MM.1S (cell line): ENCODE data around the gene GALNT4.

Experiments
- DNase-seq: peaks from one replicate; pipeline ENCODE4 v3.0.0-alpha.2; 2015
- H2AFZ ChIP-seq: fragments of 300-600 bp; sonication (generic); 2 replicates; pipeline ENCODE4 v1.6.0; 2016; ENCODE audit warnings: antibody characterized with exemption, low read length
- H3F3A ChIP-seq: fragments of 300-600 bp; sonication (generic); 2 replicates; pipeline ENCODE4 v1.6.1; 2016; ENCODE audit warnings: mild to moderate bottlenecking, antibody characterized with exemption, low read length, moderate library complexity, mixed read lengths; ENCODE audit not compliant: insufficient read depth
- H3K27ac ChIP-seq: fragments of 300-600 bp; sonication (generic); 2 replicates; pipeline ENCODE4 v1.5.1; 2016; ENCODE audit warnings: mild to moderate bottlenecking, low read length
- H3K27me3 ChIP-seq: fragments of 300-600 bp; sonication (generic); replicated peaks from 2 replicates; pipeline ENCODE4 v1.6.0; 2016; ENCODE audit warnings: low read length; ENCODE audit not compliant: insufficient read depth
- H3K36me3 ChIP-seq: fragments of 300-600 bp; sonication (generic); replicated peaks from 2 replicates; pipeline ENCODE4 v1.6.1; 2016; ENCODE audit warnings: mild to moderate bottlenecking, low read length, mixed read lengths; ENCODE audit not compliant: insufficient read depth
- H3K4me1 ChIP-seq: fragments of 300-600 bp; sonication (generic); 2 replicates; pipeline ENCODE4 v1.6.1; 2016; ENCODE audit warnings: low read length, mixed read lengths
- H3K4me2 ChIP-seq: fragments of 300-600 bp; sonication (generic); 2 replicates; pipeline ENCODE4 v1.6.0; 2016; ENCODE audit warnings: low read depth, low read length
- H3K4me3 ChIP-seq: fragments of 300-600 bp; sonication (generic); 2 replicates; pipeline ENCODE4 v1.5.1; 2016; ENCODE audit warnings: low read length, mixed read lengths
- H3K79me2 ChIP-seq: fragments of 300-600 bp; sonication (generic); 2 replicates; pipeline ENCODE4 v1.6.1; 2016; ENCODE audit warnings: mixed run types, low read length, mixed read lengths
- H3K9ac ChIP-seq: fragments of 300-600 bp; sonication (generic); 2 replicates; pipeline ENCODE4 v1.6.1; 2016; ENCODE audit warnings: low read length, mixed read lengths
- H3K9me2 ChIP-seq: fragments of 300-600 bp; sonication (generic); replicated peaks from 2 replicates; pipeline ENCODE4 v1.6.1; 2016; ENCODE audit warnings: mild to moderate bottlenecking, low read length, mixed read lengths; ENCODE audit not compliant: insufficient read depth
- H3K9me3 ChIP-seq: fragments of 300-600 bp; sonication (generic); replicated peaks from 2 replicates; pipeline ENCODE4 v1.6.1; 2016; ENCODE audit warnings: mild to moderate bottlenecking, low read length, mixed read lengths; ENCODE audit not compliant: insufficient read depth
- H4K20me1 ChIP-seq: fragments of 300-600 bp; sonication (generic); 2 replicates; pipeline ENCODE4 v1.6.1; 2016; ENCODE audit warnings: mild to moderate bottlenecking, low read length, moderate library complexity, mixed read lengths; ENCODE audit not compliant: insufficient read depth
- CTCF ChIP-seq: fragments of 300-600 bp; sonication (generic); IDR thresholded peaks from 2 replicates; pipeline ENCODE4 v1.5.1; 2016; ENCODE audit warnings: antibody characterized with exemption, low read length, mixed read lengths
- EZH2 ChIP-seq: fragments of 300-600 bp; sonication (generic); optimal IDR thresholded peaks from 2 replicates; pipeline ENCODE3; 2017; ENCODE audit warnings: low read depth, mild to moderate bottlenecking, antibody characterized with exemption, low read length, mixed read lengths
- EZH2phosphoT487 ChIP-seq: fragments of 300-600 bp; sonication (generic); IDR thresholded peaks from 2 replicates; pipeline ENCODE4 v1.6.1; 2018; ENCODE audit warnings: antibody characterized with exemption, low read length

Gene GALNT4

GRCh38 chr12:89504560-89505346 is 19.8 kb downstream of the GALNT4 start:
- no peaks in the 10 kb centered on the region for H3F3A ChIP-seq
- no peaks in the 10 kb centered on the region for H3K36me3 ChIP-seq
- no peaks in the 10 kb centered on the region for H3K27me3 ChIP-seq
- no peaks in the 10 kb centered on the region for H3K4me1 ChIP-seq
- DNase-seq: no peak
- H3K27ac ChIP-seq: no peak overlapping the region
- H3K4me2 ChIP-seq: no peak overlapping the region
- no peaks in the 10 kb centered on the region for H4K20me1 ChIP-seq
- H3K4me3 ChIP-seq: no peak overlapping the region
- H3K79me2 ChIP-seq: peaks cover 15% of the 10 kb centered on the region
- no peak overlapping the region for H2AFZ ChIP-seq
- H3K9me3 ChIP-seq: no peaks in the 10 kb centered on the region
- TF ChIP-seq EZH2 (no peak), EZH2phosphoT487 (no peak), CTCF (no peak)
- H3K9ac ChIP-seq: no peak overlapping the region
- no peaks in the 10 kb centered on the region for H3K9me2 ChIP-seq

GRCh38 chr12:89501793-89502192 is 22.8 kb downstream of the GALNT4 start:
- TF ChIP-seq EZH2 (no peak), EZH2phosphoT487 (no peak), CTCF (no peak)
- H2AFZ ChIP-seq: no peak overlapping the region
- no peak overlapping the region for H3K9ac ChIP-seq
- no peaks in the 10 kb centered on the region for H3F3A ChIP-seq
- no peaks in the 10 kb centered on the region for H4K20me1 ChIP-seq
- no peaks in the 10 kb centered on the region for H3K9me2 ChIP-seq
- DNase-seq: no peak
- peaks cover 22% of the 10 kb centered on the region for H3K79me2 ChIP-seq
- H3K27me3 ChIP-seq: no peaks in the 10 kb centered on the region
- no peaks in the 10 kb centered on the region for H3K36me3 ChIP-seq
- H3K4me3 ChIP-seq: no peak overlapping the region
- no peaks in the 10 kb centered on the region for H3K4me1 ChIP-seq
- no peaks in the 10 kb centered on the region for H3K9me3 ChIP-seq
- no peak overlapping the region for H3K27ac ChIP-seq
- H3K4me2 ChIP-seq: no peak overlapping the region

GRCh38 chr12:89499857-89500256 is 24.7 kb downstream of the GALNT4 start:
- Histone ChIP-seq H3K79me2 (peaks cover 17% of the 10 kb centered on the region), H3K4me3 (no peak overlapping the region), H4K20me1 (no peaks in the 10 kb centered on the region), H3K9ac (no peak overlapping the region), H3K36me3 (no peaks in the 10 kb centered on the region), H2AFZ (no peak overlapping the region), H3K9me3 (no peaks in the 10 kb centered on the region), H3K4me1 (no peaks in the 10 kb centered on the region), H3F3A (no peaks in the 10 kb centered on the region), H3K4me2 (no peak overlapping the region), H3K27me3 (no peaks in the 10 kb centered on the region), H3K27ac (no peak overlapping the region), H3K9me2 (no peaks in the 10 kb centered on the region)
- TF ChIP-seq CTCF: no peak
- TF ChIP-seq EZH2phosphoT487: no peak
- DNase-seq: no peak
